GM21381 (cell line): ENCODE results near the gene SLC12A3.
"Not testable (repeated sequence)": the region's sequence is repeated elsewhere in the genome, so short reads cannot be mapped to it uniquely, and the experiment has no call there.

Experiments
- ATAC-seq: cut with Tn5 transposase; IDR thresholded peaks from one replicate; pipeline ENCODE4 v1.9.1; 2021; ENCODE audit warnings: mild to moderate bottlenecking, moderate library complexity; ENCODE audit not compliant: unreplicated experiment

Gene SLC12A3

GRCh38 chr16:56915336-56916119 is 50.5 kb downstream of the SLC12A3 start:
- ATAC-seq, result no peak

- ATAC-seq, result peak; percentile 69
Measured at GRCh38 chr16:56916571-56917403, 51.8 kb downstream of the SLC12A3 start.

- no peak for ATAC-seq
Measured at GRCh38 chr16:56918467-56919012, 53.5 kb downstream of the SLC12A3 start.

- ATAC-seq, result no peak
Measured at GRCh38 chr16:56919099-56919800, 54.2 kb downstream of the SLC12A3 start.

GRCh38 chr16:56921571-56921970 is 56.6 kb downstream of the SLC12A3 start:
- ATAC-seq, result no peak

GRCh38 chr16:56923481-56924091 is 58.6 kb downstream of the SLC12A3 start:
- no peak for ATAC-seq

GRCh38 chr16:56927471-56927870 is 62.5 kb downstream of the SLC12A3 start:
- ATAC-seq, result no peak

GRCh38 chr16:56929639-56930038 is 64.6 kb downstream of the SLC12A3 start:
- ATAC-seq, result no peak

GRCh38 chr16:56930486-56931270 is 65.7 kb downstream of the SLC12A3 start:
- ATAC-seq, result no peak

GRCh38 chr16:56931271-56931891 is 66.4 kb downstream of the SLC12A3 start:
- ATAC-seq, result peak; percentile 38

- ATAC-seq, result peak; percentile 85
Measured at GRCh38 chr16:56931892-56932720, 67.1 kb downstream of the SLC12A3 start, which contains the start of gene HERPUD1. TSS of gene HERPUD1 (plus strand) at chr16:56932142. CDS start at chr16:56932245, 103 bp downstream.

GRCh38 chr16:56932721-56933619 is 68.0 kb downstream of the SLC12A3 start:
- peak; percentile 5 for ATAC-seq

GRCh38 chr16:56933828-56934598 is 69.0 kb downstream of the SLC12A3 start:
- ATAC-seq, result no peak

- ATAC-seq, result not testable (repeated sequence)
Measured at GRCh38 chr16:56934599-56935145, 69.7 kb downstream of the SLC12A3 start.

GRCh38 chr16:56935201-56935600 is 70.2 kb downstream of the SLC12A3 start:
- ATAC-seq, result no peak

- ATAC-seq, result no peak
Measured at GRCh38 chr16:56936491-56936890, 71.5 kb downstream of the SLC12A3 start.
